Stimulated activated CD8-positive, alpha-beta memory T cell treated with anti-CD3 and anti-CD28 coated beads, Interleukin-7, amount 100 ng/mL, for 48 hours (primary cell): ENCODE results near the gene LIN7B.
A peak's percentile ranks its signal among the peaks of the same experiment; 100 is the strongest.

Experiments used
- DNase-seq, 2 donors: peaks; one replicate each; pipeline ENCODE4 v3.0.0-alpha.2; 2020; ENCODE audit warnings: low read depth in 1 of 2; ENCODE audit errors: extremely low read depth in 1 of 2

Gene LIN7B

GRCh38 chr19:49094505-49095482, 19.4 kb upstream of the LIN7B start:
- DNase-seq, result no peak

- peak; percentile 30 to 40 for DNase-seq
Observed at GRCh38 chr19:49097453-49098288, 16.5 kb upstream of the LIN7B start.

GRCh38 chr19:49098795-49099194, 15.4 kb upstream of the LIN7B start:
- DNase-seq, result no peak

- no peak for DNase-seq
Observed at GRCh38 chr19:49101160-49101559, 13.0 kb upstream of the LIN7B start.

- DNase-seq, result no peak
Observed at GRCh38 chr19:49102303-49102702, 11.9 kb upstream of the LIN7B start.

GRCh38 chr19:49103331-49104085, 10.7 kb upstream of the LIN7B start:
- no peak for DNase-seq

GRCh38 chr19:49104229-49104864, 9.8 kb upstream of the LIN7B start:
- no peak for DNase-seq

- peak; percentile 24 to 47 for DNase-seq
Observed at GRCh38 chr19:49106648-49107135, 7.5 kb upstream of the LIN7B start.

- DNase-seq, result no peak
Observed at GRCh38 chr19:49107625-49108459, 6.3 kb upstream of the LIN7B start.

- DNase-seq, result no peak
Observed at GRCh38 chr19:49109051-49109450, 5.1 kb upstream of the LIN7B start.

GRCh38 chr19:49109569-49110233, 4.5 kb upstream of the LIN7B start:
- DNase-seq, result no peak

- DNase-seq, result no peak
Observed at GRCh38 chr19:49110567-49110966, 3.6 kb upstream of the LIN7B start.

GRCh38 chr19:49111218-49111998, 2.8 kb upstream of the LIN7B start:
- no peak for DNase-seq

- DNase-seq, result no peak
Observed at GRCh38 chr19:49114630-49115363, 627 bp downstream of the LIN7B start.

- no peak for DNase-seq
Observed at GRCh38 chr19:49116544-49116943, 2.4 kb downstream of the LIN7B start.

GRCh38 chr19:49117677-49118564, 3.8 kb downstream of the LIN7B start:
- DNase-seq, result no peak
